T-helper 17 cell (primary cell): ENCODE data around the gene SMDT1. TPM values are rescaled to one million over a fixed set of nuclear protein-coding genes. Genes with fewer than 3 reads are reported as not detected.
"Not testable (repeated sequence)": the region's sequence is repeated elsewhere in the genome, so short reads cannot be mapped to it uniquely, and the experiment has no call there.

Source experiments
- ATAC-seq: fragments of 150-1000 bp; cut with Tn5 transposase; 2 replicates; pipeline ENCODE4 v1.10.0; 2021; ENCODE audit warnings: mild to moderate bottlenecking, moderate library complexity
- DNase-seq, 3 donors: peaks; one replicate each; pipeline versions ENCODE4 v3.0.0 to v3.0.0-alpha.2; 2020 to 2021
- H3K9me3 ChIP-seq: one replicate; pipeline ENCODE4 v1.7.0; 2013; ENCODE audit warnings: low read length, mild to moderate bottlenecking; ENCODE audit not compliant: control insufficient read depth, poor library complexity, severe bottlenecking
- H3K27ac Mint-ChIP-seq: one replicate; pipeline ENCODE4 v1.8.0; 2022; ENCODE audit warnings: mild to moderate bottlenecking, moderate library complexity, mixed read lengths
- H3K27me3 Mint-ChIP-seq: one replicate; pipeline ENCODE4 v1.8.0; 2022; ENCODE audit warnings: mixed read lengths
- H3K36me3 Mint-ChIP-seq: one replicate; pipeline ENCODE4 v1.8.0; 2022; ENCODE audit warnings: low read depth, mixed read lengths
- H3K4me1 Mint-ChIP-seq: one replicate; pipeline ENCODE4 v1.8.0; 2022; ENCODE audit warnings: mild to moderate bottlenecking, mixed read lengths
- H3K4me3 Mint-ChIP-seq: one replicate; pipeline ENCODE4 v1.8.0; 2022; ENCODE audit warnings: mild to moderate bottlenecking, moderate library complexity, mixed read lengths
- total RNA-seq, 4 donors: library from RNA in 2 of 4; stranded (reverse) in 2 of 4; gene quantifications; one replicate each; pipeline ENCODE4 v1.2.3 and lab custom pipeline; 2022 to 2026

SMDT1 gene
- total RNA-seq, 2 donors from 2014 or later, result 43.7 to 96.1 TPM

- Mint-ChIP-seq H3K27ac (no peak overlapping the region), H3K27me3 (no peaks in the 10 kb centered on the region), H3K4me1 (peaks cover 10% of the 10 kb centered on the region), H3K4me3 (no peak overlapping the region), H3K36me3 (peaks cover 4% of the 10 kb centered on the region)
- no peaks in the 10 kb centered on the region for H3K9me3 ChIP-seq
- DNase-seq (no peak), ATAC-seq (no peak)
These were observed 13.9 kb upstream of the SMDT1 start for GRCh38 chr22:42065438-42066125.

- H3K27ac Mint-ChIP-seq, result no peak overlapping the region
- H3K4me3 Mint-ChIP-seq, result no peak overlapping the region
- no peaks in the 10 kb centered on the region for H3K27me3 Mint-ChIP-seq
- H3K4me1 Mint-ChIP-seq, result peaks cover 15% of the 10 kb centered on the region
- H3K9me3 ChIP-seq, result no peaks in the 10 kb centered on the region
- DNase-seq (no peak), ATAC-seq (no peak)
- H3K36me3 Mint-ChIP-seq, result peaks cover 4% of the 10 kb centered on the region
These were observed 13.3 kb upstream of the SMDT1 start for GRCh38 chr22:42066126-42066761.

- ATAC-seq (no peak), DNase-seq (no peak)
- Mint-ChIP-seq H3K36me3 (peaks cover 4% of the 10 kb centered on the region), H3K27ac (peak overlapping the region; percentile 49), H3K4me3 (no peak overlapping the region), H3K4me1 (peaks cover 21% of the 10 kb centered on the region), H3K27me3 (no peaks in the 10 kb centered on the region)
- no peaks in the 10 kb centered on the region for H3K9me3 ChIP-seq
These were observed 12.6 kb upstream of the SMDT1 start for GRCh38 chr22:42066937-42067336.

- Mint-ChIP-seq H3K36me3 (peaks cover 4% of the 10 kb centered on the region), H3K4me3 (no peak overlapping the region), H3K27ac (peak overlapping the region; percentile 49), H3K4me1 (peaks cover 24% of the 10 kb centered on the region), H3K27me3 (no peaks in the 10 kb centered on the region)
- H3K9me3 ChIP-seq, result no peaks in the 10 kb centered on the region
- DNase-seq (no peak), ATAC-seq (no peak)
These were observed 11.7 kb upstream of the SMDT1 start for GRCh38 chr22:42067671-42068251.

GRCh38 chr22:42068291-42068690 lies 11.2 kb upstream of the SMDT1 start:
- Mint-ChIP-seq H3K4me1 (peaks cover 29% of the 10 kb centered on the region), H3K36me3 (peaks cover 2% of the 10 kb centered on the region), H3K27ac (no peak overlapping the region), H3K4me3 (no peak overlapping the region), H3K27me3 (no peaks in the 10 kb centered on the region)
- DNase-seq (no peak), ATAC-seq (no peak)
- H3K9me3 ChIP-seq, result no peaks in the 10 kb centered on the region

- peak overlapping the region; percentile 88 for H3K27ac Mint-ChIP-seq
- no peaks in the 10 kb centered on the region for H3K9me3 ChIP-seq
- no peaks in the 10 kb centered on the region for H3K27me3 Mint-ChIP-seq
- H3K4me1 Mint-ChIP-seq, result peaks cover 30% of the 10 kb centered on the region
- ATAC-seq (peak; percentile 14), DNase-seq (no peak)
- H3K4me3 Mint-ChIP-seq, result peak overlapping the region; percentile 94
- peaks cover 2% of the 10 kb centered on the region for H3K36me3 Mint-ChIP-seq
These were observed 9.5 kb upstream of the SMDT1 start for GRCh38 chr22:42069801-42070516.

- H3K9me3 ChIP-seq, result no peaks in the 10 kb centered on the region
- Mint-ChIP-seq H3K4me3 (peak within 1 kb of the TSS; percentile 94), H3K27me3 (no peaks in the 10 kb centered on the region), H3K36me3 (no peaks in the 10 kb centered on the region), H3K4me1 (peaks cover 29% of the 10 kb centered on the region), H3K27ac (peak within 1 kb of the TSS; percentile 88)
- ATAC-seq (peak; percentile 99), DNase-seq (peak; percentile 83 to 88 (median 86))
These were observed 8.7 kb upstream of the SMDT1 start, which contains the start of gene NAGA for GRCh38 chr22:42070517-42071422. Gene NAGA, minus strand, starts transcription at chr22:42070812. Its CDS starts 515 bp downstream, at chr22:42070297.

- H3K9me3 ChIP-seq, H3K27me3 Mint-ChIP-seq, H3K36me3 Mint-ChIP-seq, ATAC-seq, DNase-seq: not testable (repeated sequence)
- Mint-ChIP-seq H3K4me3 (peak overlapping the region; percentile 94), H3K27ac (peak overlapping the region; percentile 88), H3K4me1 (peaks cover 29% of the 10 kb centered on the region)
These were observed 8.0 kb upstream of the SMDT1 start for GRCh38 chr22:42071508-42071907.

GRCh38 chr22:42072606-42073330 lies 6.7 kb upstream of the SMDT1 start:
- ATAC-seq (no peak), DNase-seq (no peak)
- Mint-ChIP-seq H3K27ac (peak overlapping the region; percentile 86), H3K27me3 (no peaks in the 10 kb centered on the region), H3K36me3 (no peaks in the 10 kb centered on the region), H3K4me1 (peaks cover 26% of the 10 kb centered on the region), H3K4me3 (peak overlapping the region; percentile 84)
- no peaks in the 10 kb centered on the region for H3K9me3 ChIP-seq

- Mint-ChIP-seq H3K27me3 (no peaks in the 10 kb centered on the region), H3K4me1 (peaks cover 26% of the 10 kb centered on the region), H3K36me3 (no peaks in the 10 kb centered on the region), H3K27ac (peak overlapping the region; percentile 86), H3K4me3 (peak overlapping the region; percentile 84)
- no peaks in the 10 kb centered on the region for H3K9me3 ChIP-seq
- DNase-seq, result no peak
- no peak for ATAC-seq
These were observed 5.9 kb upstream of the SMDT1 start for GRCh38 chr22:42073621-42074041.

GRCh38 chr22:42074132-42074811 lies 5.2 kb upstream of the SMDT1 start, which contains the start of gene PHETA2:
Gene PHETA2, plus strand, starts transcription at chr22:42074248. Its CDS starts 3,046 bp downstream, at chr22:42077294.
- no peaks in the 10 kb centered on the region for H3K36me3 Mint-ChIP-seq
- peak within 1 kb of the TSS; percentile 84 for H3K4me3 Mint-ChIP-seq
- ATAC-seq, result no peak
- H3K27me3 Mint-ChIP-seq, result no peaks in the 10 kb centered on the region
- no peaks in the 10 kb centered on the region for H3K9me3 ChIP-seq
- DNase-seq, result peak; percentile 39 to 54 (median 53)
- H3K4me1 Mint-ChIP-seq, result peaks cover 29% of the 10 kb centered on the region
- H3K27ac Mint-ChIP-seq, result peak within 1 kb of the TSS; percentile 86
